Measurements from ENCODE around the gene RFC1. TPM values are rescaled to one million over a fixed set of nuclear protein-coding genes. Genes with fewer than 3 reads are reported as not detected.

The RFC1 gene
- total and polyA plus RNA-seq, 9 of the 15 experiments (the other 6 are each of a cell fraction or from before 2014, with no cell fraction given) = 16.8 to 85.6 (median 45.2) TPM

DNA sequence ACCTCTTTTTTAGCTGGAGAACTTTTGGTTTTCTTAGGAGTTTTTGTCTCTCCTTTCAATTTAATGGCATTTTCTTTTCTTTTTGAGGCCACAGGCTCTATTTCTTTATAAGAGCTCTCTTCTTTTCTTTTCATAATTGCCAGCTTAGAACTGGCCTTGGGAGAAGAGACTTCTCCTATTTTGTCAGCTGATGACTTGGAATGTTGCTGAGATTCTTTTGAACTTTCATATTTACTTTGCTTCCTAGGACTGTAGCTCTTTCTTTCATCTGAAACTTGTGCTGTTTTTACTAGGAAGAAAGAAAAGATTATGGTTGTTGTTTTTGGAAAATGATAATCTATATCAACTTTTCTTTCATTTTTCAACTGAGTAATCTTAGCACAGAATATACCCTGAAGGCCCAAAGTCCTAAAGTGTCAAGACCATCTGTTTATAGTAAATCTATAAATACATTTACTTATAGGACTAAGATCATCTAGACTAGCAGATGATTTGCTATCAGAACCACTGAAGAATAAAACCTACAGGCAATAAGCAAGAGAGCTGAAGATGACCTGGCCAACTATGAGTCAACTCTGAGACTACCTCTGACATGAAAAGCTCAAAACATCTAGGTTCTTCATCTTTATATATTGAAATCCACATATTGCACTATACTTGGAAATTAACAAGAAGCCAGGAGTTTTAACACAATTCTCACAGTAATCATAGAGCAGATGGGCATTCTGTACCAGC lies 45.6 kb downstream of the RFC1 start:
- no peak for FAIRE-seq
- Histone ChIP-seq H3K4me2 (ENCODE audit: insufficient read depth, low read length) (no peak overlapping the region), H2AFZ (ENCODE audit: low read depth, low read length) (no peak overlapping the region), H3K4me1 (replicated peaks in 1 of 2; ENCODE audit: control insufficient read depth in 2 of 2, insufficient read depth in 2 of 2, low read length in 2 of 2) (no peaks in the 10 kb centered on the region), H3K9me1 (ENCODE audit: control insufficient read depth, insufficient read depth, low read length) (no peaks in the 10 kb centered on the region), H3K9ac (ENCODE audit: insufficient read depth in 1 of 2, low read depth in 2 of 2, low read length in 2 of 2) (no peak overlapping the region), H3K27me3 (ENCODE audit: control insufficient read depth in 2 of 2, insufficient read depth in 2 of 2, low read length in 2 of 2) (no peaks in the 10 kb centered on the region), H3K9me3 (replicated peaks; ENCODE audit: control insufficient read depth, insufficient read depth, low read depth, low read length) (no peaks in the 10 kb centered on the region), H3K27ac (ENCODE audit: extremely low read depth, low read depth, low read length) (no peak overlapping the region), H4K20me1 (replicated peaks; ENCODE audit: control insufficient read depth, insufficient read depth, low read length) (no peaks in the 10 kb centered on the region), H3K79me2 (ENCODE audit: control insufficient read depth, insufficient read depth, low read length) (no peaks in the 10 kb centered on the region), H3K36me3 (ENCODE audit: control insufficient read depth, insufficient read depth, low read length) (peaks cover 73% of the 10 kb centered on the region), H3K4me3 (no peak overlapping the region)
- ChIA-PET CTCF (ENCODE audit: low intra/inter-chr PET ratio) (no interaction called here), POLR2A (interaction anchor here (1.2 to 1.5 kb wide), 2 partner anchors 10 to 11 kb away, joined by 3 to 4 read pairs; no protein-coding TSS in a partner anchor)
- no peak for TF ChIP-seq SP2 (IDR thresholded peaks at IDR 0.05; ENCODE audit: extremely low read depth, low read depth, low read length, poor library complexity, severe bottlenecking)
- TF ChIP-seq EP300 (IDR thresholded peaks at IDR 0.05; ENCODE audit: low read length) = no peak
- 0 out of 2 replicates have a peak, but pooled peaks have one; percentile 40 for TF ChIP-seq ZNF175 (CRISPR knock-in tag; IDR thresholded peaks at IDR 0.05; ENCODE audit: low read depth)
- no peak for ATAC-seq
- DNase-seq (ENCODE audit: extremely low read depth in 1 of 4, low spot score in 3 of 4) = no peak
- in situ Hi-C loops (cut with MboI) = no loop called here
- BruUV-seq (replicated peaks) = no TSS peak
- intact Hi-C loops (cut with micrococcal nuclease) = no loop called here

DNA sequence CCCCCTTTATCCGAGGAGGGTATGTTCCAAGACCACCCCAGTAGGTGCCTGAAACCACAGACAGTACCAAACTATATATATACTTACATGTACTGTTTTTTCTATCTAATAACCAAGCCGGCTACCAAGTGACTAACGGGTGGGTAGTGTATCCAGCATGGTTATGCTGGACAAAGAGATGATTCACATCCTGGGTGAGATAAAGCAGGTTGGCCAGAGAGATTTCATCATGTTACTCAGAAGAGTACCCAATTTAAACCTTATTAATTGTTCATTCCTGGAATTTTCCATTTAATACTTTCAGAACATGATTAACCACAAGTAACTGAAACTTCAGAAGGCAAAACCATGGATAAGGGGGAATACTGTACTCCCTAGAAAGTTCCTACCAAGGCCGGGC lies 46.5 kb downstream of the RFC1 start:
- Histone ChIP-seq H3K4me2 (ENCODE audit: insufficient read depth, low read length) (no peak overlapping the region), H3K9me3 (replicated peaks; ENCODE audit: control insufficient read depth, insufficient read depth, low read depth, low read length) (no peaks in the 10 kb centered on the region), H3K27ac (ENCODE audit: extremely low read depth, low read depth, low read length) (0 out of 3 replicates have a peak overlapping the region, but pooled peaks have one; percentile 20), H2AFZ (ENCODE audit: low read depth, low read length) (no peak overlapping the region), H3K4me1 (replicated peaks in 1 of 2; ENCODE audit: control insufficient read depth in 2 of 2, insufficient read depth in 2 of 2, low read length in 2 of 2) (no peaks in the 10 kb centered on the region), H3K4me3 (no peak overlapping the region), H3K9ac (ENCODE audit: insufficient read depth in 1 of 2, low read depth in 2 of 2, low read length in 2 of 2) (no peak overlapping the region), H4K20me1 (replicated peaks; ENCODE audit: control insufficient read depth, insufficient read depth, low read length) (no peaks in the 10 kb centered on the region), H3K79me2 (ENCODE audit: control insufficient read depth, insufficient read depth, low read length) (no peaks in the 10 kb centered on the region), H3K36me3 (ENCODE audit: control insufficient read depth, insufficient read depth, low read length) (peaks cover 73% of the 10 kb centered on the region), H3K27me3 (ENCODE audit: control insufficient read depth in 2 of 2, insufficient read depth in 2 of 2, low read length in 2 of 2) (no peaks in the 10 kb centered on the region), H3K9me1 (ENCODE audit: control insufficient read depth, insufficient read depth, low read length) (no peaks in the 10 kb centered on the region)
- BruUV-seq (replicated peaks) = no TSS peak
- peak in 1 of 4 experiments; percentile 29 for DNase-seq (ENCODE audit: extremely low read depth in 1 of 4, low spot score in 3 of 4)
- intact Hi-C loops (cut with micrococcal nuclease) = no loop called here
- ChIA-PET POLR2A (no interaction called here), CTCF (ENCODE audit: low intra/inter-chr PET ratio) (no interaction called here)
- 60% methylated on average over 4 of the region's 4 CpGs for WGBS (ENCODE audit: insufficient coverage, low coverage, missing lambda C conversion rate)
- in situ Hi-C loops (cut with MboI) = no loop called here
- ATAC-seq = no peak
- FAIRE-seq = no peak
- TF ChIP-seq, protein P1, sequence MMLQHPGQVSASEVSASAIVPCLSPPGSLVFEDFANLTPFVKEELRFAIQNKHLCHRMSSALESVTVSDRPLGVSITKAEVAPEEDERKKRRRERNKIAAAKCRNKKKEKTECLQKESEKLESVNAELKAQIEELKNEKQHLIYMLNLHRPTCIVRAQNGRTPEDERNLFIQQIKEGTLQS (IDR thresholded peaks at IDR 0.05) = peak; percentile 75
- TF ChIP-seq, protein P1 (CRISPR knock-in tag; conservative IDR thresholded peaks at IDR 0.05) = no peak
- TF ChIP-seq SMAD4 (CRISPR knock-in tag; conservative IDR thresholded peaks at IDR 0.05) (0 out of 2 replicates have a peak, but pooled peaks have one; percentile 35), NR2F6 (CRISPR knock-in tag; IDR thresholded peaks at IDR 0.05) (no peak), ZNF589 (CRISPR knock-in tag; IDR thresholded peaks at IDR 0.05; ENCODE audit: low read depth) (peak; percentile 37; the same call in 1 of the 2 replicates), ZNF143 (CRISPR knock-in tag; IDR thresholded peaks at IDR 0.05) (no peak), POLR2H (tag; IDR thresholded peaks at IDR 0.05; ENCODE audit: low read depth) (0 out of 2 replicates have a peak, but pooled peaks have one; percentile 30), ZNF584 (CRISPR knock-in tag; IDR thresholded peaks at IDR 0.05; ENCODE audit: low read depth) (peak; percentile 79), DPF2 (IDR thresholded peaks at IDR 0.05) (0 out of 2 replicates have a peak, but pooled peaks have one; percentile 23), SMARCE1 (IDR thresholded peaks at IDR 0.05) (0 out of 2 replicates have a peak, but pooled peaks have one; percentile 27), SOX6 (IDR thresholded peaks at IDR 0.05) (peak; percentile 30; the same call in 1 of the 2 replicates)
